GM23338 (cell line): ENCODE data around the gene ADCY3. TPM values are rescaled to one million over a fixed set of nuclear protein-coding genes. Genes with fewer than 3 reads are reported as not detected.

Experiments used
- ATAC-seq: fragments of 200-7000 bp; cut with Tn5 transposase; 3 replicates; pipeline ENCODE4 v1.9.1; 2020
- DNase-seq: peaks from one replicate; pipeline ENCODE4 v3.0.0-alpha.2; 2015; ENCODE audit warnings: low spot score
- H2AFZ ChIP-seq: fragments of 200-600 bp; sonication (generic); 2 replicates; pipeline ENCODE4 v1.8.0; 2016; ENCODE audit warnings: antibody characterized with exemption, mild to moderate bottlenecking, moderate library complexity
- H3F3A ChIP-seq: fragments of 200-600 bp; sonication (generic); replicated peaks from 2 replicates; pipeline ENCODE4 v1.8.0; 2017; ENCODE audit warnings: antibody characterized with exemption, mixed run types, low read depth
- H3K27ac ChIP-seq: fragments of 200-600 bp; sonication (generic); 2 replicates; pipeline ENCODE4 v1.6.1; 2016; ENCODE audit warnings: low read depth
- H3K27me3 ChIP-seq: fragments of 200-600 bp; sonication (generic); 2 replicates; pipeline ENCODE4 v1.8.0; 2016; ENCODE audit warnings: mild to moderate bottlenecking, mixed run types, moderate library complexity; ENCODE audit not compliant: insufficient read depth
- H3K36me3 ChIP-seq: fragments of 200-600 bp; sonication (generic); 2 replicates; pipeline ENCODE4 v1.8.0; 2016; ENCODE audit warnings: mild to moderate bottlenecking; ENCODE audit not compliant: insufficient read depth
- H3K4me1 ChIP-seq: fragments of 200-600 bp; sonication (generic); 2 replicates; pipeline ENCODE4 v1.8.0; 2016; ENCODE audit warnings: mild to moderate bottlenecking, moderate library complexity; ENCODE audit not compliant: insufficient read depth
- H3K4me2 ChIP-seq: fragments of 200-600 bp; sonication (generic); 2 replicates; pipeline ENCODE4 v1.7.1; 2017; ENCODE audit warnings: mixed run types
- H3K4me3 ChIP-seq: fragments of 200-600 bp; sonication (generic); 2 replicates; pipeline ENCODE4 v1.6.1; 2016; ENCODE audit warnings: mixed run types
- H3K79me2 ChIP-seq: fragments of 200-600 bp; sonication (generic); replicated peaks from 2 replicates; pipeline ENCODE4 v1.8.0; 2017; ENCODE audit warnings: mild to moderate bottlenecking; ENCODE audit not compliant: insufficient read depth
- H3K9me2 ChIP-seq: fragments of 200-600 bp; sonication (generic); 2 replicates; pipeline ENCODE4 v1.8.0; 2017; ENCODE audit not compliant: insufficient read depth
- H4K20me1 ChIP-seq: fragments of 200-600 bp; sonication (generic); replicated peaks from 2 replicates; pipeline ENCODE4 v1.8.0; 2017; ENCODE audit warnings: mild to moderate bottlenecking; ENCODE audit not compliant: insufficient read depth
- H3K27ac Mint-ChIP-seq: 2 replicates; pipeline ENCODE4 v1.8.0; 2020; ENCODE audit warnings: inconsistent platforms, mild to moderate bottlenecking, moderate library complexity, mixed read lengths
- H3K27me3 Mint-ChIP-seq: 3 replicates; pipeline ENCODE4 v1.8.0; 2022; ENCODE audit warnings: low read depth, mild to moderate bottlenecking, moderate library complexity, mixed read lengths, inconsistent platforms; ENCODE audit not compliant: insufficient read depth, poor library complexity
- H3K36me3 Mint-ChIP-seq: 3 replicates; pipeline ENCODE4 v1.8.0; 2021; ENCODE audit warnings: low read depth, mild to moderate bottlenecking, inconsistent platforms, moderate library complexity, mixed read lengths
- H3K4me1 Mint-ChIP-seq: 3 replicates; pipeline ENCODE4 v1.8.0; 2020; ENCODE audit warnings: mild to moderate bottlenecking, inconsistent platforms, mixed read lengths
- H3K4me3 Mint-ChIP-seq: 3 replicates; pipeline ENCODE4 v1.8.0; 2021; ENCODE audit warnings: moderate library complexity, mild to moderate bottlenecking, inconsistent platforms, mixed read lengths
- H3K9me3 Mint-ChIP-seq: 3 replicates; pipeline ENCODE4 v1.8.0; 2020; ENCODE audit warnings: moderate library complexity, mild to moderate bottlenecking, inconsistent platforms, mixed read lengths
- CREB1 ChIP-seq: fragments of 250-450 bp; sonication (Bioruptor Pico); IDR thresholded peaks from 2 replicates; pipeline ENCODE4 v1.5.0; 2020; ENCODE audit warnings: low read depth, mild to moderate bottlenecking, moderate library complexity
- EZH2 ChIP-seq: fragments of 200-600 bp; sonication (generic); IDR thresholded peaks from one replicate; pipeline ENCODE4 v1.8.0; 2017; ENCODE audit warnings: antibody characterized with exemption, mild to moderate bottlenecking, low read depth; ENCODE audit not compliant: unreplicated experiment
- EZH2phosphoT487 ChIP-seq: fragments of 200-600 bp; sonication (generic); IDR thresholded peaks from one replicate; pipeline ENCODE4 v1.8.1; 2018; ENCODE audit warnings: antibody characterized with exemption; ENCODE audit not compliant: unreplicated experiment
- NANOG ChIP-seq: IDR thresholded peaks from 2 replicates; pipeline ENCODE4 v1.6.1; 2016; ENCODE audit warnings: antibody characterized with exemption, borderline replicate concordance
- STAT1 ChIP-seq: IDR thresholded peaks from one replicate; pipeline ENCODE4 v1.6.1; 2016; ENCODE audit warnings: antibody characterized with exemption; ENCODE audit not compliant: unreplicated experiment
- ZNF114 ChIP-seq: fragments of 250-450 bp; sonication (Bioruptor Pico); IDR thresholded peaks from 2 replicates; pipeline ENCODE4 v1.5.0; 2020; ENCODE audit warnings: mild to moderate bottlenecking, moderate library complexity
- ZNF331 ChIP-seq: fragments of 250-450 bp; sonication (Bioruptor Pico); IDR thresholded peaks from 2 replicates; pipeline ENCODE4 v1.5.0; 2020; ENCODE audit warnings: low read depth, mild to moderate bottlenecking, moderate library complexity
- polyA plus RNA-seq: library from polyadenylated mRNA; unstranded; fragments of >200 nt; fragmentation: Nextera tagmentation; extraction: Ambion mirVana; gene quantifications from 2 replicates; pipeline ENCODE4 v1.2.1, GENCODE V29; 2016
- total RNA-seq: library from RNA; depleted of rRNA; stranded (reverse); fragments of >200 nt; shearing (Covaris generic); gene quantifications from 2 replicates; pipeline ENCODE4 v1.2.3, GENCODE V29; 2014
- TF ChIP-seq, protein P1 (sequence below): fragments of 250-450 bp; sonication (Bioruptor Pico); IDR thresholded peaks from 2 replicates; pipeline ENCODE4 v1.5.0; 2020; ENCODE audit warnings: mild to moderate bottlenecking, moderate library complexity
- TF ChIP-seq, protein P2 (sequence below): IDR thresholded peaks from one replicate; pipeline ENCODE4 v1.6.1; 2018; ENCODE audit warnings: antibody characterized with exemption; ENCODE audit not compliant: unreplicated experiment

Gene ADCY3
- total and polyA plus RNA-seq, 2 experiments from 2014 or later: 9.7 to 32.4 TPM

DNA sequence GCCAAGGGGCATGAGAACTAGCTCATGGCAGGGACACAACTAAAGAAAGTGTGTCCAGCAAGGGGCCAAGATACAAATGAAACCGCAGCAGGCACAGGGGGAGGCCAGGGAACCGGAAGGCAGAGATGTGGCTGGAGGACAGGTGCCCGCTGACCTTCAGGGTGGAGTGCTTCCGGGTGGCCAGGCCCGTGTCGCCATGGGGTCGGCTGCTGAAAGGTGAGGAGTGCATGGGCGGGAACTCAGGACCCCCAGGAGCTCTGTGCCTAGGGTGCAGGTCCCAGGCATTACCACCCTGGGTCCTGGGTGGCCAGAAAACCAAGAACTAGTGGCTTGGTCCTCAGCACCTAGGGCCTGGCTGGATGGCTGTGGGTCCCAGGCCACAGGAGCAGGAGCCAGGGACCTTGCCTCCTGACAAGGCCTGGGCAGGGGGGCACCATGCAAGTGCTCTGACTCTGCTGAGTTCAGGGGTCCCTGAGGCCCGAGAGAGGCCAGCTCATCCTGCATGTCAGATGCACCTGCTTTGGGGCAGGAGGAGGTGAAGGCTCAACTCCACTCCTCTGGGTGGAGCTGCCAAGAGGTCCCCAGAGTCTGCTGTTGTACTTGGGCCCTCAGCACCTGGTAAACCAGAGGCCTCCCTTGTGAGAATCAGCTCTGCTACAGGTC lies 75.9 kb downstream of the ADCY3 start (continued):
- TF ChIP-seq, protein P1, sequence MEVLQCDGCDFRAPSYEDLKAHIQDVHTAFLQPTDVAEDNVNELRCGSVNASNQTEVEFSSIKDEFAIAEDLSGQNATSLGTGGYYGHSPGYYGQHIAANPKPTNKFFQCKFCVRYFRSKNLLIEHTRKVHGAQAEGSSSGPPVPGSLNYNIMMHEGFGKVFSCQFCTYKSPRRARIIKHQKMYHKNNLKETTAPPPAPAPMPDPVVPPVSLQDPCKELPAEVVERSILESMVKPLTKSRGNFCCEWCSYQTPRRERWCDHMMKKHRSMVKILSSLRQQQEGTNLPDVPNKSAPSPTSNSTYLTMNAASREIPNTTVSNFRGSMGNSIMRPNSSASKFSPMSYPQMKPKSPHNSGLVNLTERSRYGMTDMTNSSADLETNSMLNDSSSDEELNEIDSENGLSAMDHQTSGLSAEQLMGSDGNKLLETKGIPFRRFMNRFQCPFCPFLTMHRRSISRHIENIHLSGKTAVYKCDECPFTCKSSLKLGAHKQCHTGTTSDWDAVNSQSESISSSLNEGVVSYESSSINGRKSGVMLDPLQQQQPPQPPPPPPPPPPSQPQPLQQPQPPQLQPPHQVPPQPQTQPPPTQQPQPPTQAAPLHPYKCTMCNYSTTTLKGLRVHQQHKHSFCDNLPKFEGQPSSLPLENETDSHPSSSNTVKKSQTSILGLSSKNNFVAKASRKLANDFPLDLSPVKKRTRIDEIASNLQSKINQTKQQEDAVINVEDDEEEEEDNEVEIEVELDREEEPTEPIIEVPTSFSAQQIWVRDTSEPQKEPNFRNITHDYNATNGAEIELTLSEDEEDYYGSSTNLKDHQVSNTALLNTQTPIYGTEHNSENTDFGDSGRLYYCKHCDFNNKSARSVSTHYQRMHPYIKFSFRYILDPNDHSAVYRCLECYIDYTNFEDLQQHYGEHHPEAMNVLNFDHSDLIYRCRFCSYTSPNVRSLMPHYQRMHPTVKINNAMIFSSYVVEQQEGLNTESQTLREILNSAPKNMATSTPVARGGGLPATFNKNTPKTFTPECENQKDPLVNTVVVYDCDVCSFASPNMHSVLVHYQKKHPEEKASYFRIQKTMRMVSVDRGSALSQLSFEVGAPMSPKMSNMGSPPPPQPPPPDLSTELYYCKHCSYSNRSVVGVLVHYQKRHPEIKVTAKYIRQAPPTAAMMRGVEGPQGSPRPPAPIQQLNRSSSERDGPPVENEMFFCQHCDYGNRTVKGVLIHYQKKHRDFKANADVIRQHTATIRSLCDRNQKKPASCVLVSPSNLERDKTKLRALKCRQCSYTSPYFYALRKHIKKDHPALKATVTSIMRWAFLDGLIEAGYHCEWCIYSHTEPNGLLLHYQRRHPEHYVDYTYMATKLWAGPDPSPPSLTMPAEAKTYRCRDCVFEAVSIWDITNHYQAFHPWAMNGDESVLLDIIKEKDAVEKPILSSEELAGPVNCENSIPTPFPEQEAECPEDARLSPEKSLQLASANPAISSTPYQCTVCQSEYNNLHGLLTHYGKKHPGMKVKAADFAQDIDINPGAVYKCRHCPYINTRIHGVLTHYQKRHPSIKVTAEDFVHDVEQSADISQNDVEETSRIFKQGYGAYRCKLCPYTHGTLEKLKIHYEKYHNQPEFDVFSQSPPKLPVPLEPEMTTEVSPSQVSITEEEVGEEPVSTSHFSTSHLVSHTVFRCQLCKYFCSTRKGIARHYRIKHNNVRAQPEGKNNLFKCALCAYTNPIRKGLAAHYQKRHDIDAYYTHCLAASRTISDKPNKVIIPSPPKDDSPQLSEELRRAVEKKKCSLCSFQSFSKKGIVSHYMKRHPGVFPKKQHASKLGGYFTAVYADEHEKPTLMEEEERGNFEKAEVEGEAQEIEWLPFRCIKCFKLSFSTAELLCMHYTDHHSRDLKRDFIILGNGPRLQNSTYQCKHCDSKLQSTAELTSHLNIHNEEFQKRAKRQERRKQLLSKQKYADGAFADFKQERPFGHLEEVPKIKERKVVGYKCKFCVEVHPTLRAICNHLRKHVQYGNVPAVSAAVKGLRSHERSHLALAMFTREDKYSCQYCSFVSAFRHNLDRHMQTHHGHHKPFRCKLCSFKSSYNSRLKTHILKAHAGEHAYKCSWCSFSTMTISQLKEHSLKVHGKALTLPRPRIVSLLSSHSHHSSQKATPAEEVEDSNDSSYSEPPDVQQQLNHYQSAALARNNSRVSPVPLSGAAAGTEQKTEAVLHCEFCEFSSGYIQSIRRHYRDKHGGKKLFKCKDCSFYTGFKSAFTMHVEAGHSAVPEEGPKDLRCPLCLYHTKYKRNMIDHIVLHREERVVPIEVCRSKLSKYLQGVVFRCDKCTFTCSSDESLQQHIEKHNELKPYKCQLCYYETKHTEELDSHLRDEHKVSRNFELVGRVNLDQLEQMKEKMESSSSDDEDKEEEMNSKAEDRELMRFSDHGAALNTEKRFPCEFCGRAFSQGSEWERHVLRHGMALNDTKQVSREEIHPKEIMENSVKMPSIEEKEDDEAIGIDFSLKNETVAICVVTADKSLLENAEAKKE (CRISPR knock-in tag): no peak
- no peak for TF ChIP-seq ZNF331 (CRISPR knock-in tag)
- TF ChIP-seq NANOG: no peak
- TF ChIP-seq, protein P2, sequence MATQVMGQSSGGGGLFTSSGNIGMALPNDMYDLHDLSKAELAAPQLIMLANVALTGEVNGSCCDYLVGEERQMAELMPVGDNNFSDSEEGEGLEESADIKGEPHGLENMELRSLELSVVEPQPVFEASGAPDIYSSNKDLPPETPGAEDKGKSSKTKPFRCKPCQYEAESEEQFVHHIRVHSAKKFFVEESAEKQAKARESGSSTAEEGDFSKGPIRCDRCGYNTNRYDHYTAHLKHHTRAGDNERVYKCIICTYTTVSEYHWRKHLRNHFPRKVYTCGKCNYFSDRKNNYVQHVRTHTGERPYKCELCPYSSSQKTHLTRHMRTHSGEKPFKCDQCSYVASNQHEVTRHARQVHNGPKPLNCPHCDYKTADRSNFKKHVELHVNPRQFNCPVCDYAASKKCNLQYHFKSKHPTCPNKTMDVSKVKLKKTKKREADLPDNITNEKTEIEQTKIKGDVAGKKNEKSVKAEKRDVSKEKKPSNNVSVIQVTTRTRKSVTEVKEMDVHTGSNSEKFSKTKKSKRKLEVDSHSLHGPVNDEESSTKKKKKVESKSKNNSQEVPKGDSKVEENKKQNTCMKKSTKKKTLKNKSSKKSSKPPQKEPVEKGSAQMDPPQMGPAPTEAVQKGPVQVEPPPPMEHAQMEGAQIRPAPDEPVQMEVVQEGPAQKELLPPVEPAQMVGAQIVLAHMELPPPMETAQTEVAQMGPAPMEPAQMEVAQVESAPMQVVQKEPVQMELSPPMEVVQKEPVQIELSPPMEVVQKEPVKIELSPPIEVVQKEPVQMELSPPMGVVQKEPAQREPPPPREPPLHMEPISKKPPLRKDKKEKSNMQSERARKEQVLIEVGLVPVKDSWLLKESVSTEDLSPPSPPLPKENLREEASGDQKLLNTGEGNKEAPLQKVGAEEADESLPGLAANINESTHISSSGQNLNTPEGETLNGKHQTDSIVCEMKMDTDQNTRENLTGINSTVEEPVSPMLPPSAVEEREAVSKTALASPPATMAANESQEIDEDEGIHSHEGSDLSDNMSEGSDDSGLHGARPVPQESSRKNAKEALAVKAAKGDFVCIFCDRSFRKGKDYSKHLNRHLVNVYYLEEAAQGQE: no peak

DNA sequence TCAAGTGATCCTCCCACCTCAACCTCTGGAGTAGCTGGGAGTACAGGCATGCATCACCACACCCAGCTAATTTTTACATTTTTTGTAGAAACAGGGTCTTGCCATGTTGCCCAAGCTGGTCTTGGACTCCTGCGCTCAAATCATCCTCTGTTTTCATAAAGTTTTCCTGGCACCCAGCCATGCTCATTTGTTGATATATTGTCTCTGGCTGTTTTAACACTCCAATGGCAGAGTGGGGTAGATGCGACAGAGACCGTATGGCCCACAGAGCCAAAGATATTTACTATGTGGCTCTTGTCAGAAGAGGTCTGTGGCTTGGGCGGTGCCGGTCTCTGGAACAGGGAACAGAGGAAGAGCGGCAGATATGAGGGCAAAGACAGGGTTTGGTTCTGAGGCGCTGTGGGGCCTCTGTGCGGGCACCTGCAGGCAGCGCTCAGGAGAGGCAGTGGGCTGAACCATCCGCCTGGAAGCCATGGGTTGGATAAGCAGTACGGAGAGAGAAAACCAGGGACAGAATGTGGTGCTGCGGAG lies 76.6 kb downstream of the ADCY3 start:
- no peaks in the 10 kb centered on the region for H3K9me2 ChIP-seq
- H3K4me3 Mint-ChIP-seq: no peak overlapping the region
- no peak overlapping the region for H3K27ac ChIP-seq
- H4K20me1 ChIP-seq: no peaks in the 10 kb centered on the region
- no peak for TF ChIP-seq STAT1
- TF ChIP-seq EZH2: no peak
- TF ChIP-seq CREB1 (CRISPR knock-in tag): no peak
- TF ChIP-seq ZNF331 (CRISPR knock-in tag): no peak
- TF ChIP-seq ZNF114 (CRISPR knock-in tag): no peak
- no peak for TF ChIP-seq EZH2phosphoT487
- TF ChIP-seq, protein P2: no peak
- no peak for ATAC-seq
- H3K27me3 Mint-ChIP-seq: peaks cover 8% of the 10 kb centered on the region
- no peak overlapping the region for H2AFZ ChIP-seq
- no peak overlapping the region for H3K27ac Mint-ChIP-seq
- peaks cover 7% of the 10 kb centered on the region for H3K4me1 Mint-ChIP-seq
- H3K36me3 Mint-ChIP-seq: peaks cover 40% of the 10 kb centered on the region
- no peak overlapping the region for H3K4me3 ChIP-seq
- DNase-seq: no peak
- H3K27me3 ChIP-seq: no peaks in the 10 kb centered on the region
- H3K9me3 Mint-ChIP-seq: peaks cover 30% of the 10 kb centered on the region
- no peaks in the 10 kb centered on the region for H3F3A ChIP-seq
- no peak overlapping the region for H3K4me2 ChIP-seq
- H3K36me3 ChIP-seq: 0 out of 2 replicates have a peak, but pooled peaks cover 2% of the 10 kb centered on the region
- no peaks in the 10 kb centered on the region for H3K79me2 ChIP-seq
- no peaks in the 10 kb centered on the region for H3K4me1 ChIP-seq
